ENCODE measurements around the gene CDH13. TPM values are rescaled to one million over a fixed set of nuclear protein-coding genes. Genes with fewer than 3 reads are reported as not detected.

Gene CDH13
- total RNA-seq, 1 experiment from 2014 or later, result 36.5 TPM

- no peak for DNase-seq (ENCODE audit: low read depth)
Observed at GRCh38 chr16:82782715-82783251, 156.0 kb downstream of the CDH13 start.

- no peak for DNase-seq (ENCODE audit: low read depth)
Observed at GRCh38 chr16:82783933-82784572, 157.3 kb downstream of the CDH13 start.

- no peak for DNase-seq (ENCODE audit: low read depth)
Observed at GRCh38 chr16:82784573-82784968, 157.8 kb downstream of the CDH13 start.

- no peak for DNase-seq (ENCODE audit: low read depth)
Observed at GRCh38 chr16:82788225-82788624, 161.5 kb downstream of the CDH13 start.

GRCh38 chr16:82788919-82789318 lies 162.2 kb downstream of the CDH13 start:
- DNase-seq (ENCODE audit: low read depth), result no peak

- no peak for DNase-seq (ENCODE audit: low read depth)
Observed at GRCh38 chr16:82792693-82793092, 165.9 kb downstream of the CDH13 start.

- DNase-seq (ENCODE audit: low read depth), result no peak
Observed at GRCh38 chr16:82793528-82794245, 166.9 kb downstream of the CDH13 start.

GRCh38 chr16:82796047-82796446 lies 169.3 kb downstream of the CDH13 start:
- no peak for DNase-seq (ENCODE audit: low read depth)

- no peak for DNase-seq (ENCODE audit: low read depth)
Observed at GRCh38 chr16:82801361-82801760, 174.6 kb downstream of the CDH13 start.

- DNase-seq (ENCODE audit: low read depth), result no peak
Observed at GRCh38 chr16:82805866-82806265, 179.1 kb downstream of the CDH13 start.

GRCh38 chr16:82807311-82807710 lies 180.5 kb downstream of the CDH13 start:
- no peak for DNase-seq (ENCODE audit: low read depth)

GRCh38 chr16:82808036-82808435 lies 181.3 kb downstream of the CDH13 start:
- DNase-seq (ENCODE audit: low read depth), result no peak

- no peak for DNase-seq (ENCODE audit: low read depth)
Observed at GRCh38 chr16:82810077-82810476, 183.3 kb downstream of the CDH13 start.

GRCh38 chr16:82814059-82814458 lies 187.3 kb downstream of the CDH13 start:
- no peak for DNase-seq (ENCODE audit: low read depth)

- DNase-seq (ENCODE audit: low read depth), result no peak
Observed at GRCh38 chr16:82819286-82819685, 192.5 kb downstream of the CDH13 start.

GRCh38 chr16:82820855-82821254 lies 194.1 kb downstream of the CDH13 start:
- no peak for DNase-seq (ENCODE audit: low read depth)

GRCh38 chr16:82824408-82824807 lies 197.6 kb downstream of the CDH13 start:
- DNase-seq (ENCODE audit: low read depth), result peak; percentile 3

- no peak for DNase-seq (ENCODE audit: low read depth)
Observed at GRCh38 chr16:82829301-82829700, 202.5 kb downstream of the CDH13 start.

- DNase-seq (ENCODE audit: low read depth), result no peak
Observed at GRCh38 chr16:82830944-82831343, 204.2 kb downstream of the CDH13 start.

GRCh38 chr16:82832821-82833220 lies 206.1 kb downstream of the CDH13 start:
- DNase-seq (ENCODE audit: low read depth), result peak; percentile 44

GRCh38 chr16:82833378-82833993 lies 206.7 kb downstream of the CDH13 start:
- no peak for DNase-seq (ENCODE audit: low read depth)

- no peak for DNase-seq (ENCODE audit: low read depth)
Observed at GRCh38 chr16:82834151-82834815, 207.5 kb downstream of the CDH13 start.
